AG04450 (cell line): ENCODE data around the gene CNTNAP5. TPM values are rescaled to one million over a fixed set of nuclear protein-coding genes. Genes with fewer than 3 reads are reported as not detected.

Experiments used
- CTCF ChIA-PET: fragments of 300-600, 350-600 bp; formaldehyde crosslinking; extraction: SDS; loops from one replicate; lab custom pipeline; 2022; ENCODE audit warnings: antibody characterized with exemption, inconsistent platforms; lab: Charles Lee
- POLR2A ChIA-PET: fragments of 350-600 bp; formaldehyde crosslinking; extraction: SDS; loops from one replicate; lab custom pipeline; 2021; ENCODE audit warnings: antibody characterized with exemption, inconsistent platforms; lab: Yijun Ruan, JAX
- DNase-seq: peaks from one replicate; pipeline ENCODE4 v3.0.0-alpha.2; 2011; ENCODE audit warnings: low read depth, low spot score
- H3K27ac ChIP-seq: one replicate; pipeline ENCODE4 v1.5.1; 2012; ENCODE audit warnings: low read depth, low read length, control low read depth
- H3K27me3 ChIP-seq: one replicate; pipeline ENCODE4 v1.6.0; 2012; ENCODE audit warnings: low read length; ENCODE audit not compliant: control insufficient read depth, insufficient read depth
- H3K4me3 ChIP-seq: 2 replicates; pipeline ENCODE4 v1.5.1; 2011; ENCODE audit warnings: mild to moderate bottlenecking, low read depth, low read length, control low read depth
- H3K9me3 ChIP-seq: 2 replicates; pipeline ENCODE4 v1.5.1; 2012; ENCODE audit warnings: low read length; ENCODE audit not compliant: control insufficient read depth, insufficient read depth
- polyA plus RNA-seq: library from polyadenylated mRNA; depleted of rRNA; stranded (reverse); fragments of >200 nt; gene quantifications from 2 replicates; pipeline ENCODE4 v1.2.3, GENCODE V29; 2011
- TF ChIP-seq, protein P1 (sequence below): IDR thresholded peaks from 2 replicates; pipeline ENCODE4 v1.5.1; 2011; ENCODE audit warnings: low read depth, low read length, control low read depth, inconsistent platforms

CNTNAP5 gene
- polyA plus RNA-seq, 1 experiment, result not detected

DNA sequence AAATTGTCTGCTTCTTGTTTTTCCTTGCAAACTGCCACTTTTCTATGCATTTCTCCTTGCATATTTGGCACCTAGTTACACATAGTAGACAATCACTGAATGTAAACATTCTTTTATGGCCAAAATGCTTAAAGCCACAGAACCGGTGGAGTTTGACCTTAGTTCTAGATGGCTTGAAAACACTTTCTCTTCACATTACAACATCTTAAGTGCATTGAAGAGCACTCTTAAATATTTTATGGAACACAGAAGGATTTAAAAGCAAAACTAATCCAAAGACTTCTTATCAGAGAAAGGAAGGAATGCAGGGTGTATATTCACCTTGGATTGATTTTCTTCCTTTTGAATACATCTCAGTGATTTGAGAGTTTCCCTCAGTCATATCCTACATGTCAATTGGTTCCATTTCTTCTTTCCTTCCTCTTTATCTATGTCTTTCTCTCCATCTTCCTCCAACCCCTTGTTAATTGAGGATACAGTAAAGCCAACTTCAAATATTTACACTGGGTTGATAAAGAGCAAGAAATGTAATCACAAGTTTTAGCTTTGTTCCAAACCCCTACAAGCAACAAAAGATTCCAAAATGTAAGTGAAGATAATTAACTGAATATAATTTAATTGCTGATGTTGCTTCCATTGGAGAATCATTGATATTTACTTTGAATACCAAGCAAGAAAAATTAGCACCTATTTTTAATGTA lies 548.0 kb downstream of the CNTNAP5 start:
- no peak overlapping the region for H3K4me3 ChIP-seq
- TF ChIP-seq, protein P1, sequence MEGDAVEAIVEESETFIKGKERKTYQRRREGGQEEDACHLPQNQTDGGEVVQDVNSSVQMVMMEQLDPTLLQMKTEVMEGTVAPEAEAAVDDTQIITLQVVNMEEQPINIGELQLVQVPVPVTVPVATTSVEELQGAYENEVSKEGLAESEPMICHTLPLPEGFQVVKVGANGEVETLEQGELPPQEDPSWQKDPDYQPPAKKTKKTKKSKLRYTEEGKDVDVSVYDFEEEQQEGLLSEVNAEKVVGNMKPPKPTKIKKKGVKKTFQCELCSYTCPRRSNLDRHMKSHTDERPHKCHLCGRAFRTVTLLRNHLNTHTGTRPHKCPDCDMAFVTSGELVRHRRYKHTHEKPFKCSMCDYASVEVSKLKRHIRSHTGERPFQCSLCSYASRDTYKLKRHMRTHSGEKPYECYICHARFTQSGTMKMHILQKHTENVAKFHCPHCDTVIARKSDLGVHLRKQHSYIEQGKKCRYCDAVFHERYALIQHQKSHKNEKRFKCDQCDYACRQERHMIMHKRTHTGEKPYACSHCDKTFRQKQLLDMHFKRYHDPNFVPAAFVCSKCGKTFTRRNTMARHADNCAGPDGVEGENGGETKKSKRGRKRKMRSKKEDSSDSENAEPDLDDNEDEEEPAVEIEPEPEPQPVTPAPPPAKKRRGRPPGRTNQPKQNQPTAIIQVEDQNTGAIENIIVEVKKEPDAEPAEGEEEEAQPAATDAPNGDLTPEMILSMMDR, result no peak
- no peaks in the 10 kb centered on the region for H3K27me3 ChIP-seq
- DNase-seq, result no peak
- H3K9me3 ChIP-seq, result peaks cover 6% of the 10 kb centered on the region
- ChIA-PET POLR2A (no interaction called here), CTCF (no interaction called here)
- H3K27ac ChIP-seq, result no peak overlapping the region

DNA sequence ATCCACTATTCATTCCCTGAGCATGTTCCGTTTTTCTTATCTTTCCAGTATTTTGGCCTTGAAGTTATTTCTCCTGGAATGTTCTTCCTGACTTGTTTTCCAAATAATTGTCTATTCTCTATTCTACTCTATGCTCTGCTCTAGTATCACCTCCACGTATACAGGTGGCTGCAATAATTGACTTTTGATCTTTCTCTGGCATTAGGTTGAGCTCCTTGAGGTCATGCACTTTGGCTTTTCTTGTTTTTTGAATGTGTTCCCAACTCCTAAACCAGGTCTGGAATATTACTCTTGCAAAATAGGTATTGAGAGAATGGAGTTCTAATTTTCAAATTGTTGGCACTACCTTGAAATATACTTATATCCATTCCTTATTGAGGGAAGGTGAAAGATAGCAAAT lies 550.4 kb downstream of the CNTNAP5 start:
- POLR2A ChIA-PET, result no interaction called here
- TF ChIP-seq, protein P1, result no peak
- peaks cover 7% of the 10 kb centered on the region; the same call in 1 of the 2 replicates for H3K9me3 ChIP-seq
- no peak overlapping the region for H3K4me3 ChIP-seq
- no peak overlapping the region for H3K27ac ChIP-seq
- H3K27me3 ChIP-seq, result no peaks in the 10 kb centered on the region
- CTCF ChIA-PET, result no interaction called here
- DNase-seq, result no peak

DNA sequence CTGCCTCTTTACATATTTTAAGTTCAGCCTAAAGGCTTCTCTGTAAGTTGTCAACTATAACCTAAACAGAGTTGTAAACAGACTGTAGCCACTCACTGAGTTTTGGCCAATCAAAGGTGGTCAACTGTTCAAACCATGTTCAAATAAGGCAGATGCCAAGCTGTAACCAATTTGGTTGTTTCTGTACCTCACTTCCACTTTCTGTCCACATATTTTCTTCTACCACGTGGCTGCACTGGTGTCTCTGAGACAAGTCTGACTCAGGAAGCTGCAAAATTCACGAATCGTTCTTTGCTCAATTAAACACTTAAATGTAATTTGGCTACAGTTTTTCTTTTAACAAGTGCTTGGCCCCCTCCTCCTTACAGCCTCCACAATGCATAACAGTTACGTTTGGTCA lies 555.2 kb downstream of the CNTNAP5 start:
- TF ChIP-seq, protein P1, result no peak
- Histone ChIP-seq H3K27me3 (no peaks in the 10 kb centered on the region), H3K4me3 (no peak overlapping the region), H3K27ac (no peak overlapping the region), H3K9me3 (peaks cover 13% of the 10 kb centered on the region; the same call in 1 of the 2 replicates)
- POLR2A ChIA-PET, result no interaction called here
- CTCF ChIA-PET, result no interaction called here
- DNase-seq, result no peak

DNA sequence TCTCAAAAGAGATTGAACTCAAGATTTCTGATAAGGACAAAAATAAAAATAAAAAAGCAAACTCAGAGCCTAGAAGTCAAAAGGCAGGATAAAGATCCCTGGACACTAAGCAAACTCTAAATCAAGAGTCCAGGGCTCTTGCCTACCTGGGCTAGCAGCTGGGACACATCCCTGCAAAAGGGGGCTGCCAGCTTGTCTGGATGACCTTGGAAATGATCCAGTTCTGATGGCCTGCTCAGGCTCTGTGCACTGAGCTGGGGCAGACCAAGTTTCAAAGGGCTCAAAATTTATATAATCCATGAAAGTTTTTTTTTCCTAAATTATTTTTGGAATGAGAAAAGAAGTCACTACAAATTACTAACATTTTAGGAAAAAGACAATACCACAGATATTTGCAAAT lies 557.3 kb downstream of the CNTNAP5 start:
- H3K4me3 ChIP-seq, result no peak overlapping the region
- TF ChIP-seq, protein P1, result no peak
- H3K27me3 ChIP-seq, result no peaks in the 10 kb centered on the region
- ChIA-PET CTCF (no interaction called here), POLR2A (no interaction called here)
- H3K9me3 ChIP-seq, result peaks cover 13% of the 10 kb centered on the region; the same call in 1 of the 2 replicates
- DNase-seq, result no peak
- H3K27ac ChIP-seq, result no peak overlapping the region

DNA sequence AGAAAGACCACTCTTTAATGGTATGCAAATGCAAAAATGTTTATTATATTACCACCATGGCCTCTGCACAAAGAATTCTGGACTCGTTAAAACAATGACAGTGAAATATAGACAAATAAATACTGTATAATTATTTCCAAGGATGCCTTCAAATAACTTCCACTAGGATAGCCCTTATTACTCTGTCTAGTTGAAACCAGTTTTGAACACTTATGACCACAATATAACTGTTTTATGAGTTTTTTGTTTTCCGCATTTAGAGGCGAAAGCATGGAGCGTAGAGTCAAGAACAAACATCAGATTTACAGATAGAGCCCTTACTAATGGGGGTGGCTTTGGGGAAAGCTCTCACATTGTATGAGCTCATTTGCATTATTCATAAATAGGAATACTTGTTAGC lies 559.5 kb downstream of the CNTNAP5 start:
- TF ChIP-seq, protein P1, result no peak
- no peak overlapping the region for H3K27ac ChIP-seq
- CTCF ChIA-PET, result no interaction called here
- peaks cover 6% of the 10 kb centered on the region; the same call in 1 of the 2 replicates for H3K9me3 ChIP-seq
- H3K4me3 ChIP-seq, result no peak overlapping the region
- POLR2A ChIA-PET, result no interaction called here
- DNase-seq, result no peak
- H3K27me3 ChIP-seq, result no peaks in the 10 kb centered on the region
